Brain microvascular endothelial cell (primary cell): ENCODE data around the gene LRRTM4.

Experiments
- DNase-seq: peaks from one replicate; pipeline ENCODE4 v3.0.0-alpha.2; 2020
- H3K27ac ChIP-seq: fragments of 250-450 bp; sonication (Bioruptor Pico); 2 replicates; pipeline ENCODE4 v1.5.1; 2020; ENCODE audit warnings: mild to moderate bottlenecking, moderate library complexity
- H3K27me3 ChIP-seq: fragments of 250-450 bp; sonication (Bioruptor Pico); replicated peaks from 2 replicates; pipeline ENCODE4 v1.5.1; 2020; ENCODE audit warnings: mild to moderate bottlenecking
- H3K36me3 ChIP-seq: fragments of 250-450 bp; sonication (Bioruptor Pico); replicated peaks from 2 replicates; pipeline ENCODE4 v1.5.1; 2020; ENCODE audit warnings: mild to moderate bottlenecking
- H3K4me3 ChIP-seq: 2 replicates; pipeline ENCODE4 v1.5.1; 2011; ENCODE audit warnings: low read depth, mild to moderate bottlenecking, control low read depth, low read length, moderate library complexity
- in situ Hi-C: cut with HindIII; loops from 2 replicates; pipeline ENCODE4 v1.10.0; 2017; ENCODE audit warnings: low sequenced_read_pairs, low pct_ligation_motif_present
- TF ChIP-seq, protein P1 (sequence below): IDR thresholded peaks from 2 replicates; pipeline ENCODE4 v1.5.1; 2011; ENCODE audit warnings: low read depth, mild to moderate bottlenecking, moderate library complexity, low read length, control low read depth, inconsistent platforms; ENCODE audit errors: missing control alignments

LRRTM4 gene

DNA sequence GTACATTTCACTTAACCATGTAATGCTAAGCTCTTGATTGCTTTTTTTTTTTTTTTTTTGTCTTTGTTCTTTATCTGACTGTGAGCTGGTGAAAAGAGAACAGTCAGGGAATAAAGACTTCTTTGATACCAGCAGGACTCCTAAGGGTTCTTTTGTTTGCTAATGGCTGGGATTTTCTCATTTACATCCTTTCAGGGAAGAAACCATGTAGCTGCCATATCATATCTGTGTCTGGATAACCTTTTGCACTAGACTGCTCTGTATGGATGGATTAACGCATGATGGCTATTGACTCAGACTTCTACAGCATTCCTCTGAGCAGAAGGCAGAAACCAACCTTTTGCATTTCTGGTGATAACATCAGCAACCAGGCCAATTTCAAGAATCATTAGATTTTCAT lies 504.0 kb downstream of the LRRTM4 start:
- no peaks in the 10 kb centered on the region for H3K27me3 ChIP-seq
- H3K27ac ChIP-seq: no peak overlapping the region
- H3K36me3 ChIP-seq: no peaks in the 10 kb centered on the region
- no peak for DNase-seq
- TF ChIP-seq, protein P1, sequence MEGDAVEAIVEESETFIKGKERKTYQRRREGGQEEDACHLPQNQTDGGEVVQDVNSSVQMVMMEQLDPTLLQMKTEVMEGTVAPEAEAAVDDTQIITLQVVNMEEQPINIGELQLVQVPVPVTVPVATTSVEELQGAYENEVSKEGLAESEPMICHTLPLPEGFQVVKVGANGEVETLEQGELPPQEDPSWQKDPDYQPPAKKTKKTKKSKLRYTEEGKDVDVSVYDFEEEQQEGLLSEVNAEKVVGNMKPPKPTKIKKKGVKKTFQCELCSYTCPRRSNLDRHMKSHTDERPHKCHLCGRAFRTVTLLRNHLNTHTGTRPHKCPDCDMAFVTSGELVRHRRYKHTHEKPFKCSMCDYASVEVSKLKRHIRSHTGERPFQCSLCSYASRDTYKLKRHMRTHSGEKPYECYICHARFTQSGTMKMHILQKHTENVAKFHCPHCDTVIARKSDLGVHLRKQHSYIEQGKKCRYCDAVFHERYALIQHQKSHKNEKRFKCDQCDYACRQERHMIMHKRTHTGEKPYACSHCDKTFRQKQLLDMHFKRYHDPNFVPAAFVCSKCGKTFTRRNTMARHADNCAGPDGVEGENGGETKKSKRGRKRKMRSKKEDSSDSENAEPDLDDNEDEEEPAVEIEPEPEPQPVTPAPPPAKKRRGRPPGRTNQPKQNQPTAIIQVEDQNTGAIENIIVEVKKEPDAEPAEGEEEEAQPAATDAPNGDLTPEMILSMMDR: no peak
- in situ Hi-C loops: no loop called here
- H3K4me3 ChIP-seq: no peak overlapping the region

GRCh38 chr2:77017355-77017745 lies 504.8 kb downstream of the LRRTM4 start:
- in situ Hi-C loops: no loop called here
- TF ChIP-seq, protein P1: no peak
- H3K27me3 ChIP-seq: no peaks in the 10 kb centered on the region
- no peak for DNase-seq
- H3K36me3 ChIP-seq: no peaks in the 10 kb centered on the region
- H3K4me3 ChIP-seq: no peak overlapping the region
- H3K27ac ChIP-seq: no peak overlapping the region

DNA sequence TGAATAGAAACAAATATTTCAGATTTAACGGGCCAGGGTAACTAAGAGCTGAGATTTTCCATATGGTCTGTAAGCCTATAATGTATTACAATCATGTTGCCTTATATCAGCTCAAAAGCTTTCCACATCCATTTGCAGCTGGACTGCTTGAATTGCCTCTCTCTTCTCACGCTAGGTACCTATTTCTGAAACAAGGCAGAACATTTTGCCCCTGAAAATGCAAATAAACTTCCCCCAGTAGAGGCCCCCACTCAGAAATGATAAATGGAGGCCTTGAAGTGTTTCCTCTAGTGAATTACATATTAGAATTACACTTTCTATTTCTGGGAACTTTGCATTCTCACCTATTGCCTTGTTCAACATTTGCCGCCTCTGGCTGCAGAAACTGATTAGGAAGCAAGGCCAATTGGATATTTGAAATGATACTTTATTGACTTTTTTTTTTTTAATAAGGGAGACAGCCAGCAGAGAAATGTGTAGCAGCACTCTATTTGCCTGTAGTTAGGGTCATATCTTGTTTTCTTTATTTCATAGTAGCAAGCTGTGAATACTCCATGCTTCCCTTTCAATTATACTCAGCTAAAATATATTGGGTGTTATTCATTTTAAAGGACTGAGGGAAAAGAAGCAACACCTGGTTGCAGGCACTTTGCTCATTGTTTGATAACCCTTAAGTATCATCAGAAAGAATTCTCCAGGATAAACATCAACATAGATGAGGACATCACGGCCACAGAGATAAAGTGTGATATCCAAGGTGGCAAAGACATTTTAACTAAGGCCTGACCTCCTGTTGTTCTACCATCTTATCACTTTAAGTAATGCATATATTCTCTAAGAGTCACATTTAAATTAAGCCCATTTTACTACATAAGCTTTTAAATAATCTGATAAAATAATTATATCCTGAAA lies 505.5 kb downstream of the LRRTM4 start:
- Histone ChIP-seq H3K4me3 (no peak overlapping the region), H3K27me3 (no peaks in the 10 kb centered on the region), H3K27ac (no peak overlapping the region), H3K36me3 (no peaks in the 10 kb centered on the region)
- DNase-seq: no peak
- in situ Hi-C loops: no loop called here
- TF ChIP-seq, protein P1: no peak

- in situ Hi-C loops: no loop called here
- Histone ChIP-seq H3K36me3 (no peaks in the 10 kb centered on the region), H3K4me3 (no peak overlapping the region), H3K27me3 (no peaks in the 10 kb centered on the region), H3K27ac (no peak overlapping the region)
- DNase-seq: no peak
- TF ChIP-seq, protein P1: no peak
These were observed 508.2 kb downstream of the LRRTM4 start for GRCh38 chr2:77013953-77014352.

GRCh38 chr2:77013457-77013856 lies 508.7 kb downstream of the LRRTM4 start:
- no peak for DNase-seq
- no peaks in the 10 kb centered on the region for H3K27me3 ChIP-seq
- H3K36me3 ChIP-seq: no peaks in the 10 kb centered on the region
- in situ Hi-C loops: no loop called here
- H3K27ac ChIP-seq: no peak overlapping the region
- TF ChIP-seq, protein P1: no peak
- no peak overlapping the region for H3K4me3 ChIP-seq
